KBM-7 (cell line): Measurements from ENCODE around the gene CYP2D6.
"Not testable (repeated sequence)": the region's sequence is repeated elsewhere in the genome, so short reads cannot be mapped to it uniquely, and the experiment has no call there.

Source experiments
- DNase-seq: peaks from one replicate; pipeline ENCODE4 v3.0.0-alpha.2; 2015
- in situ Hi-C: fragments of 300-500 bp; cut with MboI; formaldehyde crosslinking; loops from 2 replicates; pipeline ENCODE4 v1.14.3; 2020; ENCODE audit warnings: low sequenced_read_pairs, low pct_unique_long_range_greater_than_20kb, mixed read lengths

Gene CYP2D6

GRCh38 chr22:42160830-42161696 lies 30.5 kb upstream of the CYP2D6 start:
- in situ Hi-C loops: loop anchor here (25.0 kb wide), 1 partner anchor 276 kb away; the partner anchor contains the start of gene NFAM1

GRCh38 chr22:42160251-42160650 lies 29.6 kb upstream of the CYP2D6 start:
- in situ Hi-C loops: loop anchor here (25.0 kb wide), 1 partner anchor 277 kb away; the partner anchor contains the start of gene NFAM1
- DNase-seq: no peak

More at GRCh38 chr22:42160830-42161696, 30.5 kb upstream of the CYP2D6 start:
- no peak for DNase-seq

GRCh38 chr22:42158456-42159132 lies 28.0 kb upstream of the CYP2D6 start:
- DNase-seq: no peak
- in situ Hi-C loops: loop anchor here (25.0 kb wide), 1 partner anchor 279 kb away; the partner anchor contains the start of gene NFAM1

GRCh38 chr22:42156598-42156997 lies 26.0 kb upstream of the CYP2D6 start:
- in situ Hi-C loops: loop anchor here (25.0 kb wide), 1 partner anchor 281 kb away; the partner anchor contains the start of gene NFAM1
- no peak for DNase-seq

- DNase-seq: no peak
- in situ Hi-C loops: loop anchor here (25.0 kb wide), 1 partner anchor 281 kb away; the partner anchor contains the start of gene NFAM1
These were observed 25.5 kb upstream of the CYP2D6 start for GRCh38 chr22:42156121-42156520.

GRCh38 chr22:42155053-42155543 lies 24.5 kb upstream of the CYP2D6 start:
- DNase-seq: no peak
- in situ Hi-C loops: loop anchor here (25.0 kb wide), 1 partner anchor 282 kb away; the partner anchor contains the start of gene NFAM1

- in situ Hi-C loops: loop anchor here (25.0 kb wide), 1 partner anchor 283 kb away; the partner anchor contains the start of gene NFAM1
- DNase-seq: no peak
These were observed 23.9 kb upstream of the CYP2D6 start for GRCh38 chr22:42154293-42155052.

GRCh38 chr22:42152661-42153270 lies 22.2 kb upstream of the CYP2D6 start:
- in situ Hi-C loops: loop anchor here (25.0 kb wide), 1 partner anchor 285 kb away; the partner anchor contains the start of gene NFAM1
- DNase-seq: no peak

- in situ Hi-C loops: loop anchor here (25.0 kb wide), 1 partner anchor 285 kb away; the partner anchor contains the start of gene NFAM1
- no peak for DNase-seq
These were observed 21.5 kb upstream of the CYP2D6 start for GRCh38 chr22:42151924-42152635.

- no peak for DNase-seq
- in situ Hi-C loops: loop anchor here (25.0 kb wide), 1 partner anchor 286 kb away; the partner anchor contains the start of gene NFAM1
These were observed 20.3 kb upstream of the CYP2D6 start for GRCh38 chr22:42150727-42151590.

- not testable (repeated sequence) for DNase-seq
- in situ Hi-C loops: loop anchor here (25.0 kb wide), 1 partner anchor 288 kb away; the partner anchor contains the start of gene NFAM1
These were observed 19.2 kb upstream of the CYP2D6 start for GRCh38 chr22:42149798-42150197.

- DNase-seq: no peak
- in situ Hi-C loops: no loop called here
These were observed 14.6 kb upstream of the CYP2D6 start for GRCh38 chr22:42145175-42145574.

- in situ Hi-C loops, DNase-seq: not testable (repeated sequence)
These were observed 13.5 kb upstream of the CYP2D6 start for GRCh38 chr22:42143859-42144822.

GRCh38 chr22:42142771-42143461 lies 12.3 kb upstream of the CYP2D6 start:
- no peak for DNase-seq
- in situ Hi-C loops: no loop called here
